Spleen (tissue), 11 donors: ENCODE data around the gene FRMD5. TPM values are rescaled to one million over a fixed set of nuclear protein-coding genes. Genes with fewer than 3 reads are reported as not detected.
"Not testable (repeated sequence)": the region's sequence is repeated elsewhere in the genome, so short reads cannot be mapped to it uniquely, and the experiment has no call there.

Experiments used
- DNase-seq: peaks from one replicate; pipeline ENCODE4 v3.0.0-alpha.2; 2020
- H3K27ac ChIP-seq, 8 donors: fragments of 200-600 bp; sonication (generic) in 7 of 8; 1 replicate in 4 of 8; 2 replicates in 4 of 8; pipeline versions ENCODE4 v1.5.0 to v1.8.0; 2016 to 2021; ENCODE audit warnings: inconsistent platforms in 4 of 8, mild to moderate bottlenecking in 4 of 8, moderate library complexity in 1 of 8
- H3K27me3 ChIP-seq, 7 donors: fragments of 200-600 bp; sonication (generic) in 6 of 7; replicated peaks in 1 of 7; 1 replicate in 4 of 7; 2 replicates in 3 of 7; pipeline versions ENCODE4 v1.5.0 to v1.8.0; 2016 to 2021; ENCODE audit warnings: inconsistent platforms in 3 of 7, mild to moderate bottlenecking in 1 of 7
- H3K36me3 ChIP-seq, 6 donors: fragments of 200-600 bp; sonication (generic) in 5 of 6; 1 replicate in 4 of 6; 2 replicates in 2 of 6; pipeline versions ENCODE4 v1.5.0 to v1.8.0; 2016 to 2021; ENCODE audit warnings: inconsistent platforms in 2 of 6
- H3K4me1 ChIP-seq, 6 donors: fragments of 200-600 bp; sonication (generic) in 5 of 6; 1 replicate in 3 of 6; 2 replicates in 3 of 6; pipeline versions ENCODE4 v1.5.0 to v1.8.0; 2016 to 2021; ENCODE audit warnings: inconsistent platforms in 3 of 6
- H3K4me3 ChIP-seq, 8 donors: fragments of 200-600 bp; sonication (generic) in 7 of 8; 1 replicate in 4 of 8; 2 replicates in 4 of 8; pipeline versions ENCODE4 v1.5.0 to v1.8.0; 2016 to 2021; ENCODE audit warnings: inconsistent platforms in 4 of 8, mild to moderate bottlenecking in 4 of 8, moderate library complexity in 2 of 8
- H3K9me3 ChIP-seq, 8 donors: fragments of 200-600 bp; sonication (generic) in 7 of 8; 1 replicate in 4 of 8; 2 replicates in 4 of 8; pipeline versions ENCODE4 v1.5.0 to v1.8.0; 2016 to 2021; ENCODE audit warnings: inconsistent platforms in 4 of 8
- CTCF ChIP-seq, 11 experiments: fragments of 200-600 bp in 7 of 11; fragments of 450-650 bp in 4 of 11; sonication (generic) in 4 of 11; IDR thresholded peaks in 8 of 11; conservative IDR thresholded peaks in 3 of 11; 1 replicate in 7 of 11; 2 replicates in 4 of 11; pipeline versions ENCODE4 v1.4.0 to v1.8.0; 2016 to 2021; ENCODE audit warnings: antibody characterized with exemption in 11 of 11, inconsistent platforms in 4 of 11, mild to moderate bottlenecking in 1 of 11
- POLR2A ChIP-seq, 3 donors: fragments of 450-650 bp; IDR thresholded peaks; one replicate each; pipeline ENCODE4 v1.5.1; 2017; ENCODE audit warnings: antibody characterized with exemption in 3 of 3, mild to moderate bottlenecking in 1 of 3
- POLR2AphosphoS5 ChIP-seq, 3 donors: sonication (generic); formaldehyde crosslinking; IDR thresholded peaks; one replicate each; pipeline ENCODE4 v1.5.1; 2017; ENCODE audit warnings: antibody characterized with exemption in 3 of 3
- WGBS, 5 donors: extraction: QIAGEN DNeasy Blood & Tissue Kit in 3 of 5; methylation state at CpG; one replicate each; pipeline versions ENCODE4 v1.1.5 to v1.1.7; 2013 to 2018; 5-methylcytosine and 5-hydroxymethylcytosine counted together
- intact Hi-C: fragments of 100-400 bp; cut with DNase I; formaldehyde crosslinking; loops from one replicate; pipeline ENCODE4 v1.15.0; 2023; ENCODE audit warnings: low total_unique reads
- polyA plus RNA-seq, 3 donors: library from polyadenylated mRNA; stranded (reverse); fragments of 200-250 nt; gene quantifications; one replicate each; pipeline ENCODE4 v1.2.1, GENCODE V29; 2013
- total RNA-seq, 7 donors: library from RNA; depleted of rRNA in 3 of 7; stranded (reverse); fragments of >200 nt in 3 of 7; fragmentation: NEBNext Ultra II Directional in 4 of 7; extraction: Animal tissue kit (Norgen Biotek cat#: 25700) in 4 of 7; gene quantifications; one replicate each; pipeline versions ENCODE4 v1.1.0 to v1.2.1, GENCODE V29; 2016 to 2021
- donor health status: healthy with polysubstance abuse.
- donor health status: DM: no; HTN: no; CAD: no; lungs with moderate emphysema.
- donor health status: DM: no; HTN: no; CAD: no.
- donor health status: Bipolar disorder and iron deficiency.
- donor health status: healthy.
- donor health status: DM: no; HTN: no; CAD: no.
- donor health status: DM: yes; HTN: yes; CAD: no.

The FRMD5 gene
- total and polyA plus RNA-seq, 10 donors, result 0.09 to 1.0 (median 0.43) TPM; not detected in 1

DNA sequence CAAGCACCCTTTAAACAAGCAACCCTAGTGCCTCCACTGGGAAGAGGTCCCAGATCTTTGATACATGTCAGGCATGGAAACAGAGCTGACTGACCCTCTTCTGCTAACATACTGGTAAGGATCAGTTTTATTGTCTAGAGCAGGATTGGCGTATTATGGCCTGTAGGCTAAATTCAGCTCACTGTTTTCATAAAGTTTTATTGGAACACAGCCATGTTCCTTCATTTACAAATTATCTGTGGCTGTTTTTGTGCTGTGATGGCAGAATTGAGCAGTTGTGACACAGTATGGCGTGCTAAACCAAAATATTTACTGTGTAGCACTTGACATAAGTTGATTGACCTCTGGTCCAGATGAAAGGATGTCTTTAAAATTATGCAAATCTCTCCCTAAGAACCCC lies 323.2 kb downstream of the FRMD5 start:
- 90 to 98% (median 94%) methylated on average over 2 of the region's 2 CpGs for WGBS, 5 donors
- intact Hi-C loops, result no loop called here
- no peak overlapping the region for H3K4me3 ChIP-seq
- H3K27me3 ChIP-seq, result no peaks in the 10 kb centered on the region
- DNase-seq, result no peak
- peaks cover 0 to 60% (median 5%) of the 10 kb centered on the region in 6 donors for H3K36me3 ChIP-seq
- TF ChIP-seq CTCF (IDR thresholded peaks at IDR 0.05 in 8 of 11, conservative IDR thresholded peaks at IDR 0.05 in 3 of 11), result no peak
- TF ChIP-seq POLR2AphosphoS5 (IDR thresholded peaks at IDR 0.05), result no peak
- TF ChIP-seq POLR2A (IDR thresholded peaks at IDR 0.05), result no peak
- H3K27ac ChIP-seq, result no peak overlapping the region
- no peaks in the 10 kb centered on the region for H3K4me1 ChIP-seq
- H3K9me3 ChIP-seq, result no peaks in the 10 kb centered on the region

DNA sequence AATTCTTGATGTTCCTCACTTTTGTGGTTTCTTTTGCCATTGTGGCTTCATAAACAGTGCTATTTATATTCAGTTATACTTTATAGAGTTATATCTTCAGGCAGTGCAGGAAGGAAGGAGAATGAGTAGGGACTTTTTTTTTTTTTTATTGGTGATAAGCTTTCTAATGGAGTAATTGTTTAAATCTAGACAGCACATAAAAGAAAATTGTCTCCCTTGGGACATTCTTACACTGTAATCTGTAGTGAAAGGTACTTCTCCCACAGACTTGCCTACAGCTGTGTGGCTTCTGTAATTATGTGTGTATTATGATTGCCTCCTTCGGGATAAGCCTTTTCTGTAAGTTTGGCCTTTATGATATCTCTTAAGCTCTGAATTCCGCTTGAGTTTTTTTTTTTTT lies 326.7 kb downstream of the FRMD5 start:
- peaks cover 0 to 74% (median 17%) of the 10 kb centered on the region in 6 donors for H3K36me3 ChIP-seq
- no peak overlapping the region for H3K4me3 ChIP-seq
- no peak for DNase-seq
- no peaks in the 10 kb centered on the region for H3K9me3 ChIP-seq
- 79 to 95% (median 84%) methylated on average over 2 of the region's 2 CpGs for WGBS, 5 donors
- intact Hi-C loops, result no loop called here
- H3K4me1 ChIP-seq, result no peaks in the 10 kb centered on the region
- H3K27me3 ChIP-seq, result no peaks in the 10 kb centered on the region
- no peak overlapping the region for H3K27ac ChIP-seq
- TF ChIP-seq CTCF (IDR thresholded peaks at IDR 0.05 in 8 of 11, conservative IDR thresholded peaks at IDR 0.05 in 3 of 11) (no peak), POLR2A (IDR thresholded peaks at IDR 0.05) (no peak), POLR2AphosphoS5 (IDR thresholded peaks at IDR 0.05) (no peak)

- Histone ChIP-seq H3K27me3 (no peaks in the 10 kb centered on the region), H3K27ac (no peak overlapping the region), H3K4me3 (no peak overlapping the region), H3K36me3 (peaks cover 0 to 76% (median 22%) of the 10 kb centered on the region in 6 donors), H3K4me1 (no peaks in the 10 kb centered on the region), H3K9me3 (no peaks in the 10 kb centered on the region)
- 94 to 98% (median 96%) methylated on average over 5 of the region's 5 CpGs for WGBS, 5 donors
- DNase-seq, result no peak
- intact Hi-C loops, result no loop called here
- no peak for TF ChIP-seq POLR2A (IDR thresholded peaks at IDR 0.05)
- TF ChIP-seq CTCF (IDR thresholded peaks at IDR 0.05 in 8 of 11, conservative IDR thresholded peaks at IDR 0.05 in 3 of 11), result no peak
- no peak for TF ChIP-seq POLR2AphosphoS5 (IDR thresholded peaks at IDR 0.05)
These were observed 328.0 kb downstream of the FRMD5 start for GRCh38 chr15:43867096-43867495.

DNA sequence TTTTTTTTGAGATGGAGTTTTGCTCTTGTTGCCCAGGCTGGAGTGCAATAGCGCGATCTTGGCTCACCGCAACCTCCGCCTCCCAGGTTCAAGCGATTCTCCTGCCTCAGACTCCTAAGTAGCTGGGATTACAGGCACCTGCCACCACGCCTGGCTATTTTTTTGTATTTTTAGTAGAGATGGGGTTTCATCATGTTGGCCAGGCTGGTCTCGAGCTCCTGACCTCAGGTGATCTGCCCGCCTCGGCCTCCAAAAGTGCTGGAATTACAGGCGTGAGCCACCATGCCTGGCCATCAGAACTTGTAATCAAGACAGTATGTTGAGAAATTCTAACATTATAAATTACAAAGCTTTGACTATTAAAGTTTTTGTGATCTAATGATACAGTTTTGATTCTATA lies 328.4 kb downstream of the FRMD5 start:
- 96 to 100% (median 97%) methylated on average over 9 to 10 of the region's 10 CpGs for WGBS, 5 donors
- not testable (repeated sequence) for DNase-seq

DNA sequence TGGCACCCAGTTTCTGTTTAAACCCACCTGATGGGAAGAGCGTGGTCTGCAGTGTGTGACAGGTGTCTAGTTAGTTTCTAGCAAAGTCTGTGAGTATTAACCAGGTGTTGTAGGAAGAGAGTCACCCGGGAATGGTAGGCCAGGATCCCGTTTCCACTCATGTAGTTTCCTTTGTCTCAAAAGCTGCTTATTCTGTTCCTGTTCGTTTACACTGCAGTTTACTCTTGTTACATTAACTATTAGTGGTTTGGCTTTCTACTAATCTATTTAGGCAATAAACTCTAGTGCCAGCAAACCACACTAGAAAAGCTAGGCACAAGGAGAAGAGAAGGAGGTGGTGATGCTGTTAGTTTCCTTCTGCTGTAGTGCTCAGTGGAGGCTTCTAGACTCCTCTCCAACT lies 335.5 kb downstream of the FRMD5 start:
- H3K27me3 ChIP-seq, result no peaks in the 10 kb centered on the region
- no peak for DNase-seq
- H3K36me3 ChIP-seq, result peaks cover 0 to 94% (median 17%) of the 10 kb centered on the region in 6 donors
- H3K4me3 ChIP-seq, result no peak overlapping the region
- H3K27ac ChIP-seq, result no peak overlapping the region
- TF ChIP-seq POLR2AphosphoS5 (IDR thresholded peaks at IDR 0.05) (no peak), POLR2A (IDR thresholded peaks at IDR 0.05) (no peak), CTCF (IDR thresholded peaks at IDR 0.05 in 8 of 11, conservative IDR thresholded peaks at IDR 0.05 in 3 of 11) (no peak)
- WGBS, 5 donors, result 74 to 86% (median 77%) methylated on average over 4 of the region's 4 CpGs
- no peaks in the 10 kb centered on the region for H3K4me1 ChIP-seq
- intact Hi-C loops, result no loop called here
- no peaks in the 10 kb centered on the region for H3K9me3 ChIP-seq

More for the DNA sequence above, 328.4 kb downstream of the FRMD5 start:
- H3K4me3 ChIP-seq, H3K9me3 ChIP-seq, H3K27ac ChIP-seq, H3K27me3 ChIP-seq, intact Hi-C loops, H3K4me1 ChIP-seq: not testable (repeated sequence)
- peaks cover 0 to 76% (median 22%) of the 10 kb centered on the region in 6 donors for H3K36me3 ChIP-seq
